ENCODE measurements around the gene KCNJ4. TPM values are rescaled to one million over a fixed set of nuclear protein-coding genes. Genes with fewer than 3 reads are reported as not detected.
"Not testable (repeated sequence)": the region's sequence is repeated elsewhere in the genome, so short reads cannot be mapped to it uniquely, and the experiment has no call there.

KCNJ4 gene
- total RNA-seq, 1 experiment from 2014 or later, result 0.22 TPM

- no peak for DNase-seq
- intact Hi-C loops (cut with micrococcal nuclease; ENCODE audit: unreplicated experiment), result no loop called here
- peaks cover 5% of the 10 kb centered on the region; the same call in 1 of the 2 replicates for H3K4me1 ChIP-seq (replicated peaks; ENCODE audit: insufficient read depth)
- TF ChIP-seq CTCF (conservative IDR thresholded peaks at IDR 0.05) (no peak), EZH2 (IDR thresholded peaks at IDR 0.05; ENCODE audit: low read depth) (no peak)
- H3K27ac ChIP-seq, result no peak overlapping the region
- H3K36me3 ChIP-seq (ENCODE audit: low read depth), result no peaks in the 10 kb centered on the region
- peaks cover 10% of the 10 kb centered on the region for H3K79me2 ChIP-seq (ENCODE audit: low read depth)
- no peak overlapping the region for H2AFZ ChIP-seq
- H4K20me1 ChIP-seq (ENCODE audit: insufficient read depth), result no peaks in the 10 kb centered on the region
- H3K4me2 ChIP-seq, result no peak overlapping the region
- no peaks in the 10 kb centered on the region for H3K27me3 ChIP-seq (ENCODE audit: insufficient read depth, low read depth)
- no peaks in the 10 kb centered on the region for H3K9me3 ChIP-seq (ENCODE audit: insufficient read depth, low read depth)
- H3K9me2 ChIP-seq (ENCODE audit: insufficient read depth), result no peaks in the 10 kb centered on the region
- peaks cover 16% of the 10 kb centered on the region for H3F3A ChIP-seq (ENCODE audit: insufficient read depth, low read depth)
- no TSS peak for BruUV-seq (replicated peaks)
- ChIA-PET CTCF (no interaction called here), POLR2A (ENCODE audit: unreplicated experiment) (no interaction called here)
- no peak overlapping the region for H3K4me3 ChIP-seq
These were observed 52.8 kb downstream of the KCNJ4 start for GRCh38 chr22:38402204-38402603.

GRCh38 chr22:38401336-38402084 is 53.5 kb downstream of the KCNJ4 start:
- no peak overlapping the region for H2AFZ ChIP-seq
- no peak overlapping the region for H3K4me2 ChIP-seq

GRCh38 chr22:38400256-38400655 is 54.7 kb downstream of the KCNJ4 start:
- H3F3A ChIP-seq (ENCODE audit: insufficient read depth, low read depth), result peaks cover 28% of the 10 kb centered on the region; the same call in 1 of the 2 replicates
- H3K9me3 ChIP-seq (ENCODE audit: insufficient read depth, low read depth); BruUV-seq (replicated peaks); H3K4me3 ChIP-seq; H2AFZ ChIP-seq; CTCF ChIA-PET; H3K27me3 ChIP-seq (ENCODE audit: insufficient read depth, low read depth); intact Hi-C loops (cut with micrococcal nuclease; ENCODE audit: unreplicated experiment); H3K9me2 ChIP-seq (ENCODE audit: insufficient read depth); H3K4me2 ChIP-seq; H3K27ac ChIP-seq; H4K20me1 ChIP-seq (ENCODE audit: insufficient read depth); POLR2A ChIA-PET (ENCODE audit: unreplicated experiment); DNase-seq; H3K36me3 ChIP-seq (ENCODE audit: low read depth): not testable (repeated sequence)
- H3K79me2 ChIP-seq (ENCODE audit: low read depth), result peaks cover 29% of the 10 kb centered on the region
- peaks cover 23% of the 10 kb centered on the region for H3K4me1 ChIP-seq (replicated peaks; ENCODE audit: insufficient read depth)

More at GRCh38 chr22:38401336-38402084, 53.5 kb downstream of the KCNJ4 start:
- Histone ChIP-seq H4K20me1 (ENCODE audit: insufficient read depth) (no peaks in the 10 kb centered on the region; the same call in 1 of the 2 replicates), H3K79me2 (ENCODE audit: low read depth) (peaks cover 16% of the 10 kb centered on the region), H3K9me3 (ENCODE audit: insufficient read depth, low read depth) (no peaks in the 10 kb centered on the region), H3F3A (ENCODE audit: insufficient read depth, low read depth) (peaks cover 20% of the 10 kb centered on the region; the same call in 1 of the 2 replicates), H3K4me1 (replicated peaks; ENCODE audit: insufficient read depth) (peaks cover 11% of the 10 kb centered on the region), H3K27me3 (ENCODE audit: insufficient read depth, low read depth) (no peaks in the 10 kb centered on the region), H3K36me3 (ENCODE audit: low read depth) (no peaks in the 10 kb centered on the region), H3K9me2 (ENCODE audit: insufficient read depth) (no peaks in the 10 kb centered on the region), H3K4me3 (no peak overlapping the region), H3K27ac (no peak overlapping the region)
- POLR2A ChIA-PET (ENCODE audit: unreplicated experiment), result interaction anchor here (0.6 to 0.7 kb wide), 2 partner anchors 30 to 86 kb away, joined by 3 to 4 read pairs; no protein-coding TSS in a partner anchor
- intact Hi-C loops (cut with micrococcal nuclease; ENCODE audit: unreplicated experiment), result no loop called here
- TF ChIP-seq CTCF (conservative IDR thresholded peaks at IDR 0.05) (no peak), EZH2 (IDR thresholded peaks at IDR 0.05; ENCODE audit: low read depth) (no peak)
- BruUV-seq (replicated peaks), result no TSS peak
- no peak for DNase-seq
- CTCF ChIA-PET, result no interaction called here

Measured in PC-9 (cell line).